IMR-90 (cell line): ENCODE measurements around the gene PRSS23. TPM values are rescaled to one million over a fixed set of nuclear protein-coding genes. Genes with fewer than 3 reads are reported as not detected.

Experiments
- ATAC-seq: fragments of 200-7000 bp; cut with Tn5 transposase; 2 replicates; pipeline ENCODE4 v1.9.1; 2020; ENCODE audit warnings: low read depth, mild to moderate bottlenecking, moderate library complexity
- BruUV-seq: library from RNA; stranded (reverse); fragments of 400-500 nt; replicated peaks from 2 replicates; lab custom pipeline; 2021; lab: Mats Ljungman, UMichigan
- CTCF ChIA-PET: fragments of 300-600 bp; formaldehyde crosslinking; extraction: SDS; loops from one replicate; lab custom pipeline; 2021; ENCODE audit warnings: antibody characterized with exemption; lab: Yijun Ruan, JAX
- POLR2A ChIA-PET: fragments of 300-600 bp; sonication (Branson Sonifier 250); formaldehyde crosslinking; loops from one replicate; lab custom pipeline; 2022; ENCODE audit warnings: antibody characterized with exemption; ENCODE audit not compliant: unreplicated experiment; lab: Charles Lee
- DNase-seq: peaks from one replicate; pipeline ENCODE4 v3.0.0; 2013
- H2AFZ ChIP-seq: replicated peaks from 2 replicates; pipeline ENCODE3; 2013; ENCODE audit warnings: low read length, mild to moderate bottlenecking; ENCODE audit not compliant: poor library complexity
- H2AK5ac ChIP-seq: 2 replicates; pipeline ENCODE4 v1.6.1; 2013; ENCODE audit warnings: low read depth, low read length, inconsistent platforms
- H2AK9ac ChIP-seq: replicated peaks from 2 replicates; pipeline ENCODE3; 2013; ENCODE audit warnings: mild to moderate bottlenecking, low read depth, low read length, moderate library complexity; ENCODE audit not compliant: poor library complexity
- H2BK120ac ChIP-seq: 2 replicates; pipeline ENCODE4 v1.6.1; 2013; ENCODE audit warnings: low read depth, low read length, inconsistent platforms
- H2BK15ac ChIP-seq: 3 replicates; pipeline ENCODE4 v1.6.1; 2013; ENCODE audit warnings: low read depth, low read length, inconsistent platforms
- H2BK20ac ChIP-seq: 2 replicates; pipeline ENCODE4 v1.6.1; 2013; ENCODE audit warnings: low read depth, mild to moderate bottlenecking, inconsistent platforms, low read length, moderate library complexity
- H2BK5ac ChIP-seq: 2 replicates; pipeline ENCODE4 v1.6.1; 2013; ENCODE audit warnings: mild to moderate bottlenecking, low read depth, low read length, inconsistent platforms; ENCODE audit not compliant: poor library complexity, severe bottlenecking
- H3K14ac ChIP-seq: replicated peaks from 2 replicates; pipeline ENCODE4 v1.6.1; 2013; ENCODE audit warnings: low read depth, low read length, inconsistent platforms
- H3K18ac ChIP-seq: 2 replicates; pipeline ENCODE4 v1.6.1; 2013; ENCODE audit warnings: low read depth, low read length, control low read depth
- H3K23ac ChIP-seq: 2 replicates; pipeline ENCODE4 v1.6.1; 2013; ENCODE audit warnings: low read depth, low read length, inconsistent platforms
- H3K27ac ChIP-seq: 2 replicates; pipeline ENCODE4 v1.5.1; 2013; ENCODE audit warnings: mild to moderate bottlenecking, control low read depth, low read length; ENCODE audit not compliant: insufficient read depth
- H3K27me3 ChIP-seq: 2 replicates; pipeline ENCODE4 v1.6.1; 2013; ENCODE audit warnings: low read length; ENCODE audit not compliant: control insufficient read depth, insufficient read depth
- H3K36me3 ChIP-seq: 2 replicates; pipeline ENCODE4 v1.6.1; 2013; ENCODE audit warnings: low read length, mixed read lengths; ENCODE audit not compliant: control insufficient read depth, insufficient read depth
- H3K4ac ChIP-seq: 2 replicates; pipeline ENCODE4 v1.6.1; 2013; ENCODE audit warnings: low read depth, low read length, inconsistent platforms
- H3K4me1 ChIP-seq: 2 replicates; pipeline ENCODE4 v1.6.1; 2013; ENCODE audit warnings: low read length, mixed read lengths; ENCODE audit not compliant: control insufficient read depth, insufficient read depth
- H3K4me2 ChIP-seq: 2 replicates; pipeline ENCODE4 v1.6.1; 2013; ENCODE audit warnings: low read depth, mild to moderate bottlenecking, control low read depth, low read length, moderate library complexity
- H3K4me3 ChIP-seq: 2 replicates; pipeline ENCODE4 v1.5.1; 2013; ENCODE audit warnings: low read depth, mild to moderate bottlenecking, control low read depth, low read length, moderate library complexity; ENCODE audit not compliant: insufficient read depth
- H3K56ac ChIP-seq: 2 replicates; pipeline ENCODE4 v1.6.1; 2013; ENCODE audit warnings: low read length, inconsistent platforms; ENCODE audit not compliant: insufficient read depth; ENCODE audit errors: extremely low read depth
- H3K79me1 ChIP-seq, 2 experiments: 2 replicates each; pipeline ENCODE4 v1.6.1; 2013; ENCODE audit warnings: low read length in 2 of 2, inconsistent platforms in 1 of 2, low read depth in 1 of 2
- H3K9ac ChIP-seq: 2 replicates; pipeline ENCODE4 v1.6.1; 2013; ENCODE audit warnings: low read depth, low read length, control low read depth
- H3K9me1 ChIP-seq: 2 replicates; pipeline ENCODE4 v1.6.1; 2013; ENCODE audit warnings: low read length, inconsistent platforms; ENCODE audit not compliant: insufficient read depth
- H3K9me3 ChIP-seq: 2 replicates; pipeline ENCODE4 v1.6.1; 2013; ENCODE audit warnings: low read length; ENCODE audit not compliant: control insufficient read depth, insufficient read depth
- H4K20me1 ChIP-seq: 2 replicates; pipeline ENCODE4 v1.6.1; 2013; ENCODE audit warnings: low read length, inconsistent platforms; ENCODE audit not compliant: insufficient read depth
- H4K5ac ChIP-seq: 2 replicates; pipeline ENCODE4 v1.6.1; 2013; ENCODE audit warnings: mild to moderate bottlenecking, low read depth, low read length, control low read depth
- H4K8ac ChIP-seq, 2 experiments: 2 replicates each; pipeline ENCODE4 v1.6.1; 2013; ENCODE audit warnings: low read depth in 2 of 2, low read length in 2 of 2, control low read depth in 1 of 2, inconsistent platforms in 1 of 2
- H4K91ac ChIP-seq: 2 replicates; pipeline ENCODE4 v1.6.1; 2013; ENCODE audit warnings: low read depth, low read length, inconsistent platforms; ENCODE audit not compliant: insufficient read depth
- BHLHE40 ChIP-seq: fragments of 150-350 bp; IDR thresholded peaks from 2 replicates; pipeline ENCODE4 v1.6.1; 2016; ENCODE audit warnings: mild to moderate bottlenecking, low read depth, low read length
- CEBPB ChIP-seq: IDR thresholded peaks from 2 replicates; pipeline ENCODE4 v1.6.1; 2012; ENCODE audit warnings: low read depth, low read length, improper control_type of control experiment
- CHD1 ChIP-seq: IDR thresholded peaks from 2 replicates; pipeline ENCODE4 v1.6.1; 2012; ENCODE audit warnings: low read depth, low read length, improper control_type of control experiment
- FOS ChIP-seq: fragments of 150-350 bp; IDR thresholded peaks from 2 replicates; pipeline ENCODE4 v1.6.1; 2016; ENCODE audit warnings: low read depth, low read length
- MAFK ChIP-seq: IDR thresholded peaks from 2 replicates; pipeline ENCODE4 v1.6.1; 2012; ENCODE audit warnings: low read depth, low read length, improper control_type of control experiment
- MAZ ChIP-seq: IDR thresholded peaks from 2 replicates; pipeline ENCODE4 v1.6.1; 2012; ENCODE audit warnings: low read depth, mild to moderate bottlenecking, low read length, improper control_type of control experiment, moderate library complexity, borderline replicate concordance
- MXI1 ChIP-seq: IDR thresholded peaks from 2 replicates; pipeline ENCODE4 v1.6.1; 2012; ENCODE audit warnings: low read depth, mild to moderate bottlenecking, low read length, moderate library complexity, borderline replicate concordance
- NFE2L2 ChIP-seq: fragments of 150-350 bp; IDR thresholded peaks from 2 replicates; pipeline ENCODE4 v1.6.1; 2016; ENCODE audit warnings: low read depth, mild to moderate bottlenecking, low read length
- POLR2A ChIP-seq: IDR thresholded peaks from 2 replicates; pipeline ENCODE4 v1.6.1; 2012; ENCODE audit warnings: mild to moderate bottlenecking, low read depth, low read length
- RAD21 ChIP-seq: IDR thresholded peaks from 2 replicates; pipeline ENCODE4 v1.6.1; 2012; ENCODE audit warnings: low read length, improper control_type of control experiment
- RCOR1 ChIP-seq: IDR thresholded peaks from 2 replicates; pipeline ENCODE4 v1.6.1; 2012; ENCODE audit warnings: mild to moderate bottlenecking, low read length, improper control_type of control experiment; ENCODE audit not compliant: insufficient replicate concordance
- SMC3 ChIP-seq: fragments of 150-350 bp; IDR thresholded peaks from 2 replicates; pipeline ENCODE4 v1.6.1; 2016; ENCODE audit warnings: low read depth, mild to moderate bottlenecking, antibody characterized with exemption, low read length, moderate library complexity
- WGBS, 2 experiments: methylation state at CpG; one replicate each; pipeline versions ENCODE4 v1.1.5 to v1.1.7; 2013; ENCODE audit warnings: missing lambda C conversion rate in 2 of 2; ENCODE audit not compliant: insufficient read length in 1 of 2; ENCODE audit errors: extremely low coverage in 2 of 2; 5-methylcytosine and 5-hydroxymethylcytosine counted together
- dilution Hi-C: fragments of 300-500 bp; cut with HindIII; formaldehyde crosslinking; loops from one replicate; pipeline ENCODE4 v1.14.3; 2018; ENCODE audit warnings: low sequenced_read_pairs; ENCODE audit not compliant: unreplicated experiment
- in situ Hi-C: fragments of 300-500 bp; cut with MboI; formaldehyde crosslinking; loops from 3 replicates; pipeline ENCODE4 v1.14.3; 2019; ENCODE audit warnings: low sequenced_read_pairs, inconsistent platforms, mixed read lengths
- intact Hi-C: fragments of 100-400 bp; cut with micrococcal nuclease; formaldehyde crosslinking; loops from 2 replicates; pipeline ENCODE4 v1.10.0; 2022
- polyA plus RNA-seq, 3 experiments: library from polyadenylated mRNA; depleted of rRNA; stranded (reverse); fragments of >200 nt; gene quantifications; 2 replicates each; pipeline ENCODE4 v1.2.3, GENCODE V29; 2012; ENCODE audit warnings: low replicate concordance in 1 of 3
- total RNA-seq: library from RNA; depleted of rRNA; stranded (reverse); fragments of >200 nt; gene quantifications from 2 replicates; pipeline ENCODE4 v1.2.3, GENCODE V29; 2012
- TF ChIP-seq, protein P1 (sequence below): fragments of 150-350 bp; IDR thresholded peaks from 2 replicates; pipeline ENCODE4 v1.6.1; 2016; ENCODE audit warnings: low read depth, mild to moderate bottlenecking, low read length, moderate library complexity, borderline replicate concordance
- TF ChIP-seq, protein P2 (sequence below): fragments of 150-350 bp; IDR thresholded peaks from 2 replicates; pipeline ENCODE4 v1.6.1; 2017; ENCODE audit warnings: mild to moderate bottlenecking, antibody characterized with exemption, low read length, low read depth
- TF ChIP-seq, protein P3 (sequence below): conservative IDR thresholded peaks from 2 replicates; pipeline ENCODE4 v1.5.1; 2012; ENCODE audit warnings: mild to moderate bottlenecking, low read depth, low read length, improper control_type of control experiment

PRSS23 gene
- total and polyA plus RNA-seq, 2 of the 4 experiments (the other 2 are of a cell fraction), result 100 to 199 TPM

DNA sequence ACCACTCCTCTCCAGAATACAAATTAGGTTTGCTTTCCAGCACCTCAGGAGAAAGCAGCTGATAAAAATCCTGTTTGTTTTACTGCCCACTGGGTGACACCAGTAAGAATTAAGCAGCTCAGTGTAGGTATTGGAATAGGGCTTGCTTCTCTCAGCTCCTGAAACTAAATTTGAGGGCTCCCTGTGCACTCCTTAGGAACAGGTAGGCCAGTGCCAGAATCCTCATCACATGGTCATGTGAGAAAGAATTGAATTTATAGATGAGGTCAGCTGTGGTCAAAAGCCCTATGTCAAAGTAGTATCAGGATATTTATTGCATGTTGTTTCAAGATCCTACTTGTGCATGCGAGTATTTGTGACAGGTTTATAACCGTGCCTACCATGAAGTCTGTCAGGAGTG, 1.0 kb downstream of the PRSS23 start:
- Histone ChIP-seq H2AK5ac (no peak overlapping the region), H3K9me3 (no peaks in the 10 kb centered on the region), H3K18ac (peak overlapping the region; percentile 56; the same call in 1 of the 2 replicates), H2BK120ac (peak overlapping the region; percentile 47; the same call in 1 of the 2 replicates), H3K27ac (no peak overlapping the region), H3K27me3 (no peaks in the 10 kb centered on the region), H3K36me3 (no peaks in the 10 kb centered on the region), H3K4me2 (peak overlapping the region; percentile 92), H3K4ac (peak overlapping the region; percentile 35; the same call in 1 of the 2 replicates), H3K4me3 (peak overlapping the region; percentile 82; the same call in 1 of the 2 replicates), H3K56ac (peak overlapping the region; percentile 5; the same call in 1 of the 2 replicates), H3K9me1 (0 out of 2 replicates have a peak, but pooled peaks cover 8% of the 10 kb centered on the region), H2BK5ac (no peak overlapping the region), H3K79me1 (peaks cover 29 to 51% of the 10 kb centered on the region in 2 experiments), H2BK15ac (no peak overlapping the region), H3K4me1 (peaks cover 22% of the 10 kb centered on the region), H2AK9ac (no peak overlapping the region), H4K5ac (peak overlapping the region; percentile 23; the same call in 1 of the 2 replicates), H3K9ac (peak overlapping the region; percentile 62; the same call in 1 of the 2 replicates), H3K23ac (peak overlapping the region; percentile 80), H4K91ac (peak overlapping the region; percentile 63; the same call in 1 of the 2 replicates), H2AFZ (no peak overlapping the region), H4K8ac (peak overlapping the region in 1 of 2 experiments; percentile 32; a peak in 1 of 4 replicates), H2BK20ac (peak overlapping the region; percentile 1; the same call in 1 of the 2 replicates), H3K14ac (peak overlapping the region; percentile 81), H4K20me1 (no peaks in the 10 kb centered on the region)
- BruUV-seq, result no TSS peak
- ATAC-seq (no peak), DNase-seq (no peak)
- WGBS, 2 experiments, result no CpG with 5 or more reads among the region's 2 CpGs
- dilution Hi-C loops (no loop called here), intact Hi-C loops (loop anchor here (2.0 to 5.0 kb wide), 3 partner anchors 59 to 194 kb away; no protein-coding TSS in a partner anchor), in situ Hi-C loops (loop anchor here (5.0 kb wide), 1 partner anchor 129 kb away; the partner anchor contains the start of gene ME3)
- ChIA-PET CTCF (interaction anchor here (0.5 to 0.9 kb wide), 2 partner anchors 110 to 138 kb away, joined by 3 read pairs; no protein-coding TSS in a partner anchor), POLR2A (no interaction called here)
- no peak for TF ChIP-seq CHD1
- TF ChIP-seq, protein P1, sequence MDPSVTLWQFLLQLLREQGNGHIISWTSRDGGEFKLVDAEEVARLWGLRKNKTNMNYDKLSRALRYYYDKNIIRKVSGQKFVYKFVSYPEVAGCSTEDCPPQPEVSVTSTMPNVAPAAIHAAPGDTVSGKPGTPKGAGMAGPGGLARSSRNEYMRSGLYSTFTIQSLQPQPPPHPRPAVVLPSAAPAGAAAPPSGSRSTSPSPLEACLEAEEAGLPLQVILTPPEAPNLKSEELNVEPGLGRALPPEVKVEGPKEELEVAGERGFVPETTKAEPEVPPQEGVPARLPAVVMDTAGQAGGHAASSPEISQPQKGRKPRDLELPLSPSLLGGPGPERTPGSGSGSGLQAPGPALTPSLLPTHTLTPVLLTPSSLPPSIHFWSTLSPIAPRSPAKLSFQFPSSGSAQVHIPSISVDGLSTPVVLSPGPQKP, result no peak
- TF ChIP-seq NFE2L2, result no peak
- TF ChIP-seq, protein P2, sequence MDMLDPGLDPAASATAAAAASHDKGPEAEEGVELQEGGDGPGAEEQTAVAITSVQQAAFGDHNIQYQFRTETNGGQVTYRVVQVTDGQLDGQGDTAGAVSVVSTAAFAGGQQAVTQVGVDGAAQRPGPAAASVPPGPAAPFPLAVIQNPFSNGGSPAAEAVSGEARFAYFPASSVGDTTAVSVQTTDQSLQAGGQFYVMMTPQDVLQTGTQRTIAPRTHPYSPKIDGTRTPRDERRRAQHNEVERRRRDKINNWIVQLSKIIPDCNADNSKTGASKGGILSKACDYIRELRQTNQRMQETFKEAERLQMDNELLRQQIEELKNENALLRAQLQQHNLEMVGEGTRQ, result no peak
- TF ChIP-seq MAZ, result no peak
- TF ChIP-seq CEBPB, result no peak
- TF ChIP-seq BHLHE40, result no peak
- no peak for TF ChIP-seq MAFK
- no peak for TF ChIP-seq RCOR1
- no peak for TF ChIP-seq SMC3
- no peak for TF ChIP-seq POLR2A
- no peak for TF ChIP-seq FOS
- TF ChIP-seq RAD21, result no peak
- no peak for TF ChIP-seq MXI1
- TF ChIP-seq, protein P3, sequence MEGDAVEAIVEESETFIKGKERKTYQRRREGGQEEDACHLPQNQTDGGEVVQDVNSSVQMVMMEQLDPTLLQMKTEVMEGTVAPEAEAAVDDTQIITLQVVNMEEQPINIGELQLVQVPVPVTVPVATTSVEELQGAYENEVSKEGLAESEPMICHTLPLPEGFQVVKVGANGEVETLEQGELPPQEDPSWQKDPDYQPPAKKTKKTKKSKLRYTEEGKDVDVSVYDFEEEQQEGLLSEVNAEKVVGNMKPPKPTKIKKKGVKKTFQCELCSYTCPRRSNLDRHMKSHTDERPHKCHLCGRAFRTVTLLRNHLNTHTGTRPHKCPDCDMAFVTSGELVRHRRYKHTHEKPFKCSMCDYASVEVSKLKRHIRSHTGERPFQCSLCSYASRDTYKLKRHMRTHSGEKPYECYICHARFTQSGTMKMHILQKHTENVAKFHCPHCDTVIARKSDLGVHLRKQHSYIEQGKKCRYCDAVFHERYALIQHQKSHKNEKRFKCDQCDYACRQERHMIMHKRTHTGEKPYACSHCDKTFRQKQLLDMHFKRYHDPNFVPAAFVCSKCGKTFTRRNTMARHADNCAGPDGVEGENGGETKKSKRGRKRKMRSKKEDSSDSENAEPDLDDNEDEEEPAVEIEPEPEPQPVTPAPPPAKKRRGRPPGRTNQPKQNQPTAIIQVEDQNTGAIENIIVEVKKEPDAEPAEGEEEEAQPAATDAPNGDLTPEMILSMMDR, result no peak
